ENCODE results near the gene NRXN2. TPM values are rescaled to one million over a fixed set of nuclear protein-coding genes. Genes with fewer than 3 reads are reported as not detected.

Gene NRXN2
- under 1 TPM; 0.24 to 0.35 TPM for total RNA-seq

DNA sequence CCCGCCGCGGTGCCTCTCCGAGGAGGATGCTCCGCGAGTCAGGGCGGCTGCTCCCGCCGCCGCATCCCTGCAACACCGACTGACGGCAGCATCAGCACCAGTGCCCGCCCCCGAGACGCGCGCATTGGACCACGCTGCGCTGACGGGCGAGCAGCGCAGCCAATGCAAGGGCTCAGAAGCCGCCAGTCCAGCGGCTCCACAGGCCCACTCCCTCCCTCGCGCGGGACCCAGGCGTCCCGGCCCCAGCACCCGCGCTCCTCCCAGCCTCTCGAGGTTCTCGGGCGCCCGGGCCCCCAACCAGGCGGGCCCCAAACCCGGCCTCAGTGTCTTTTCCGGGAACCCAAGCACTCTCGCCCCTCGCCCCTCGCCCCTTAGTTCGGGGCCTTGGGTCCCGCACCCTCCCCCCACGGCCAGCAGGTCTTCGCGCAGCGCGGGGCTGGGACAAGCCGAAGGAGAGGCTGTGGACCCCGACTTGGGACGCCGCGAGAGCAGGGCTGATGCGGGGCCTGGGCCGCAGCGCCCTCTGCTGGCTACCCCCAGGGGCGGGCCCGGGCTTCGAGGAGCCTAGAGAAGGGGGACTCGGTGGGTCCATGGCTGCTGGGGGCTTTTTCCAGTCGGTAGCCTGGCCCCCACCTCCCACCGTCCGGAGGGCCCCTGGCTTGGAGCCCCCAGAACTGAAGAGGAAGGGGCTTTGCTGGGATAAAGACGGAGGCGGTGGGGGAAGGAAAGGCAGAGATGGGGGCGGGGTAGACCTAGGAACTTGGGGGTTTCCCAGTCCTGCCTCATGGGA is at the start of gene NRXN2:
NRXN2 (minus strand) TSS at position 81 of the 790 bp plus-strand sequence. CDS start 9,498 bp downstream, outside the sequence.
- Mint-ChIP-seq H3K36me3 (ENCODE audit: low read depth) (no peaks in the 10 kb centered on the region), H3K4me3 (peak within 1 kb of the TSS; percentile 67), H3K9me3 (no peaks in the 10 kb centered on the region), H3K4me1 (ENCODE audit: low read depth) (peaks cover 7% of the 10 kb centered on the region), H3K27me3 (ENCODE audit: low read depth) (peaks cover 22% of the 10 kb centered on the region), H3K27ac (no peak within 1 kb of the TSS)
- CTCF ChIA-PET, result no interaction called here
- DNase-seq, result peak; percentile 91
- intact Hi-C loops (cut with micrococcal nuclease), result loop anchor here (1.0 to 5.0 kb wide), 3 partner anchors 19 to 366 kb away; partner anchors contain the start of gene RPS6KA4

DNA sequence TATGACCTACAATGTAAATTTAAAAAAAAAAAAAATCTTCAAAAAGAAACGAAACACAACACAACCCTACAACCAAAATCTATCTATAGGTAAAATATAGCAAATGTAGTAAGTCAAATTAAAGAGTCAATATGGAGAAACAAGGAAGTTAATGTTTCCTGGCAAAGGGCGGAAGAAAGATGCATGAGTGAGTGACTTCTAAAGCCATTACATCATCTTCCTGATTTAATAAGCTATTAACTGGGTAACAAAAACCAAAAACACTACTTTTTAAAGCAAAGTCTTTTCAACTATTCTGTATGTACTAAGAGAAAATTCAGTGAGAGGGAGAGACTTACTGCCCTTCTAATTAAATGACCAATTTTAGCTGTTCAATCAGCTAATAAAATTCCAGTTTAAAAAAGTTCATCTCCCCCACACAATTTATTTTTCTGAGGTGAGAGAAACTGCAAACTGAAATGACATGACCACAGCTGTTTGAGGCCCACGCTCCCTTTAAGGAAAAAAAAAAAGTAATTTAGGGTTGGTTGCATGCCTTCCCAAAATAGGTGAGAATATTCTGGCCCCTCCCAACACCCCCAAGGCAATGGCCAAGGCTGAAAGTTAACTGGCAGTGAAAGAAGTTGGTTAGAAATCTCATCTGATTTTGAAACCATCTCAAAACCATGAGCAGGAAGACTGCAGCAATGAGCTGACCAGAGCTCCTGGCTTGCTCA is 49.5 kb upstream of the NRXN2 start:
- DNase-seq, result no peak
- CTCF ChIA-PET, result interaction anchor here (0.6 to 1.2 kb wide), 7 partner anchors 9 to 455 kb away, joined by 3 to 8 read pairs (median 4); partner anchors contain the start of genes PRDX5, PYGM, RASGRP2 and TRMT112
- Mint-ChIP-seq H3K36me3 (ENCODE audit: low read depth) (peaks cover 90% of the 10 kb centered on the region), H3K9me3 (no peaks in the 10 kb centered on the region), H3K27me3 (ENCODE audit: low read depth) (no peaks in the 10 kb centered on the region), H3K27ac (peak overlapping the region; percentile 95), H3K4me3 (peak overlapping the region; percentile 43), H3K4me1 (ENCODE audit: low read depth) (peaks cover 96% of the 10 kb centered on the region)
- intact Hi-C loops (cut with micrococcal nuclease), result loop anchor here (1.0 kb wide), 1 partner anchor 8 kb away; no protein-coding TSS in a partner anchor

DNA sequence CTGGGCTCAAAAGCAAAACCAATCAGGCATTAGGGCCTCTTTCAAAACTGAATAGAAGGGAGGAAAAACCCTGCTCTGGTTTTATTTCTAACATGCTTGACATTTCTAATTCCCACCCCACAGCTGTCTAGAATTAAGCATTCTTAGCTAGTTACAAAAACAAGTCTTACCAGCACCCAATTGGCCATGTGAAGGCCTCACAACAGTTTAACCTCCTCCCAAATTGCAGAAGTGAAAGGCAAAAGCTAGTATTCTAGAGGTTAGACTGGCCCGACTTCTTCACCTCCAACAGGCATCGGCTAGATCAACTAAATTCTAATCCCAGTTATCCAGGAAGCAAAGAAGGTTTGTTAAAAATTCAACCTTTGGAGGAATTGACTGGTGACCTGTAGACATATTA is 48.9 kb upstream of the NRXN2 start:
- intact Hi-C loops (cut with micrococcal nuclease), result loop anchor here (1.0 kb wide), 1 partner anchor 8 kb away; no protein-coding TSS in a partner anchor
- H3K4me1 Mint-ChIP-seq (ENCODE audit: low read depth), result peaks cover 98% of the 10 kb centered on the region
- DNase-seq, result no peak
- peak overlapping the region; percentile 43 for H3K4me3 Mint-ChIP-seq
- peaks cover 90% of the 10 kb centered on the region for H3K36me3 Mint-ChIP-seq (ENCODE audit: low read depth)
- H3K27ac Mint-ChIP-seq, result peak overlapping the region; percentile 95
- no peaks in the 10 kb centered on the region for H3K27me3 Mint-ChIP-seq (ENCODE audit: low read depth)
- H3K9me3 Mint-ChIP-seq, result no peaks in the 10 kb centered on the region
- CTCF ChIA-PET, result interaction anchor here (0.8 to 1.2 kb wide), 5 partner anchors 9 to 83 kb away, joined by 3 to 7 read pairs (median 4); partner anchors contain the start of genes PYGM and RASGRP2

DNA sequence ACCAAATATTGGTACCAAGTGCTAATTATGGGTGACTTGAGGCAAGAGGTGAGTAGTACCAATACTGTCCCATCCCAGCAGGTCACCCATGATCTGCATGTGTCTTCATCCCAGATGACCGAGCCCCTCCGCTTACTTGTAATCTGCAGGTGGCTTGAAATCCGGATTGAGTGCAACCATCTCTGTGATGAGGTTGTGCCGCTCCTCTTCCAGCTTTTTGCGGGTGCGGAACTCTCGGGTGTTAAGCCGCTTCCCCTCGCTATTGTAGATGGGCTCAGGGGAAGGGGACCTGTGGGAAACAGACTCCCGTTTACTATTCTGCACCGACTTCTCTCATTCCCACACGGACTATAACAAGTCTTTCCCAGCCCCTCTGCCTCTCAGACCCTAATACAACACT is 47.1 kb upstream of the NRXN2 start:
- Mint-ChIP-seq H3K4me3 (no peak overlapping the region), H3K27me3 (ENCODE audit: low read depth) (no peaks in the 10 kb centered on the region), H3K36me3 (ENCODE audit: low read depth) (peaks cover 84% of the 10 kb centered on the region), H3K9me3 (no peaks in the 10 kb centered on the region), H3K4me1 (ENCODE audit: low read depth) (peaks cover 94% of the 10 kb centered on the region), H3K27ac (peak overlapping the region; percentile 95)
- CTCF ChIA-PET, result interaction anchor here (0.5 to 2.3 kb wide), 2 partner anchors 10 to 471 kb away, joined by 3 to 6 read pairs; partner anchors contain the start of gene PYGM
- DNase-seq, result no peak
- intact Hi-C loops (cut with micrococcal nuclease), result no loop called here

DNA sequence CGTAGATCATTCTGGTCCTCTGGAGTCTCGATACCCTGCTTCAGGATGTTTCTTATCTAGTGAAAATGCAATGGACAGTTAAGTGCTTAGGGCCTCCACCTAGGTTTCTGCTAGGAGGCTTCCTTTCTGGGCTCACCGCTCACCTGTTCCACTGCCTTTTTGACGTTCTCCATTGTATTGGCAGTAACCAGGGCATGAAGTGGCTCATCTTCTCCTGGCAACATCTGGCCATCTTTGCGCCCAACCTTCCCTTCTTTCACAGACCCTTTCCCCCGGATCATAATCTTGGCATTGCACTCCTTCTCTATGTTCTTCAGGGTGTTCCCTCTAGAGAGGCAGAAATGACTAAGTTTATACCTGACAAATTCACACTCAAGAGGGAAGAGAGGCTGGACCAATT is 46.3 kb upstream of the NRXN2 start:
- intact Hi-C loops (cut with micrococcal nuclease), result no loop called here
- Mint-ChIP-seq H3K4me3 (no peak overlapping the region), H3K36me3 (ENCODE audit: low read depth) (peaks cover 84% of the 10 kb centered on the region), H3K9me3 (no peaks in the 10 kb centered on the region), H3K27me3 (ENCODE audit: low read depth) (no peaks in the 10 kb centered on the region), H3K4me1 (ENCODE audit: low read depth) (peaks cover 94% of the 10 kb centered on the region), H3K27ac (peak overlapping the region; percentile 89)
- CTCF ChIA-PET, result interaction anchor here (2.3 kb wide), 1 partner anchor 10 kb away, joined by 6 read pairs; the partner anchor contains the start of gene PYGM
- no peak for DNase-seq

GRCh38 chr11:64768300-64768694 is 45.3 kb upstream of the NRXN2 start:
- CTCF ChIA-PET, result interaction anchor here (0.7 to 2.3 kb wide), 6 partner anchors 8 to 84 kb away, joined by 3 to 8 read pairs (median 4); partner anchors contain the start of gene PYGM
- Mint-ChIP-seq H3K27me3 (ENCODE audit: low read depth) (no peaks in the 10 kb centered on the region), H3K4me1 (ENCODE audit: low read depth) (peaks cover 96% of the 10 kb centered on the region), H3K27ac (peak overlapping the region; percentile 89), H3K36me3 (ENCODE audit: low read depth) (peaks cover 84% of the 10 kb centered on the region), H3K4me3 (no peak overlapping the region), H3K9me3 (no peaks in the 10 kb centered on the region)
- DNase-seq, result no peak
- intact Hi-C loops (cut with micrococcal nuclease), result no loop called here

GRCh38 chr11:64767344-64768299 is 44.6 kb upstream of the NRXN2 start:
- Mint-ChIP-seq H3K36me3 (ENCODE audit: low read depth) (peaks cover 84% of the 10 kb centered on the region), H3K4me1 (ENCODE audit: low read depth) (peaks cover 96% of the 10 kb centered on the region), H3K27ac (peak overlapping the region; percentile 89), H3K4me3 (peak overlapping the region; percentile 19), H3K27me3 (ENCODE audit: low read depth) (no peaks in the 10 kb centered on the region), H3K9me3 (no peaks in the 10 kb centered on the region)
- intact Hi-C loops (cut with micrococcal nuclease), result no loop called here
- DNase-seq, result peak; percentile 90
- CTCF ChIA-PET, result interaction anchor here (0.7 to 2.3 kb wide), 6 partner anchors 8 to 83 kb away, joined by 3 to 8 read pairs (median 4); partner anchors contain the start of gene PYGM

- Mint-ChIP-seq H3K4me1 (ENCODE audit: low read depth) (peaks cover 95% of the 10 kb centered on the region), H3K36me3 (ENCODE audit: low read depth) (peaks cover 82% of the 10 kb centered on the region), H3K27me3 (ENCODE audit: low read depth) (no peaks in the 10 kb centered on the region), H3K27ac (no peak overlapping the region), H3K4me3 (no peak overlapping the region), H3K9me3 (no peaks in the 10 kb centered on the region)
- no peak for DNase-seq
- CTCF ChIA-PET, result interaction anchor here (0.6 to 2.6 kb wide), 4 partner anchors 9 to 78 kb away, joined by 4 to 8 read pairs (median 5); partner anchors contain the start of gene RASGRP2
- intact Hi-C loops (cut with micrococcal nuclease), result no loop called here
These were observed 43.9 kb upstream of the NRXN2 start for GRCh38 chr11:64766881-64767280.

- H3K9me3 Mint-ChIP-seq, result no peaks in the 10 kb centered on the region
- no peak for DNase-seq
- intact Hi-C loops (cut with micrococcal nuclease), result loop anchor here (2.0 kb wide), 1 partner anchor 13 kb away; the partner anchor contains the start of gene SF1
- peaks cover 74% of the 10 kb centered on the region for H3K36me3 Mint-ChIP-seq (ENCODE audit: low read depth)
- no peaks in the 10 kb centered on the region for H3K27me3 Mint-ChIP-seq (ENCODE audit: low read depth)
- H3K4me3 Mint-ChIP-seq, result no peak overlapping the region
- H3K4me1 Mint-ChIP-seq (ENCODE audit: low read depth), result peaks cover 94% of the 10 kb centered on the region
- H3K27ac Mint-ChIP-seq, result peak overlapping the region; percentile 71
- CTCF ChIA-PET, result interaction anchor here (0.6 to 2.6 kb wide), 3 partner anchors 10 to 77 kb away, joined by 4 to 6 read pairs (median 4); partner anchors contain the start of gene RASGRP2
These were observed 43.1 kb upstream of the NRXN2 start for GRCh38 chr11:64765851-64766665.

- Mint-ChIP-seq H3K36me3 (ENCODE audit: low read depth) (peaks cover 68% of the 10 kb centered on the region), H3K4me1 (ENCODE audit: low read depth) (peaks cover 92% of the 10 kb centered on the region), H3K27ac (peak overlapping the region; percentile 83), H3K4me3 (no peak overlapping the region), H3K9me3 (no peaks in the 10 kb centered on the region), H3K27me3 (ENCODE audit: low read depth) (no peaks in the 10 kb centered on the region)
- CTCF ChIA-PET, result interaction anchor here (1.1 to 2.6 kb wide), 4 partner anchors 10 to 77 kb away, joined by 3 to 6 read pairs (median 4); no protein-coding TSS in a partner anchor
- intact Hi-C loops (cut with micrococcal nuclease), result loop anchor here (2.0 kb wide), 1 partner anchor 13 kb away; the partner anchor contains the start of gene SF1
- DNase-seq, result no peak
These were observed 42.4 kb upstream of the NRXN2 start for GRCh38 chr11:64765291-64765850.
